ENCODE data around the gene SHISA8. TPM values are rescaled to one million over a fixed set of nuclear protein-coding genes. Genes with fewer than 3 reads are reported as not detected.

The SHISA8 gene
- total and polyA plus RNA-seq, 10 of the 15 experiments (the other 5 are each of a cell fraction or from before 2014, with no cell fraction given): 0.06 to 10.1 (median 0.25) TPM

- 71% methylated on average over 6 of the region's 6 CpGs for WGBS (ENCODE audit: insufficient coverage, insufficient replicate concordance, low lambda C conversion rate, missing lambda C conversion rate)
- Histone ChIP-seq H3K79me2 (ENCODE audit: control insufficient read depth, insufficient read depth, low read length) (no peaks in the 10 kb centered on the region; the same call in none of the 2 replicates), H3K36me3 (ENCODE audit: control insufficient read depth in 2 of 2, insufficient read depth in 2 of 2, low read length in 1 of 2) (peaks cover 44 to 76% of the 10 kb centered on the region in 2 experiments), H3K4me3 (no peak overlapping the region), H4K20me1 (ENCODE audit: control insufficient read depth, insufficient read depth) (no peaks in the 10 kb centered on the region; the same call in 1 of the 2 replicates), H3K27me3 (replicated peaks in 1 of 2; ENCODE audit: control insufficient read depth in 2 of 2, insufficient read depth in 2 of 2, low read length in 1 of 2) (no peaks in the 10 kb centered on the region), H3K4me2 (ENCODE audit: control insufficient read depth, insufficient read depth) (no peak overlapping the region), H3K9me3 (replicated peaks; ENCODE audit: control insufficient read depth, insufficient read depth, low read length) (no peaks in the 10 kb centered on the region), H2AFZ (ENCODE audit: control insufficient read depth, low read depth, low read length) (no peak overlapping the region), H3K9ac (ENCODE audit: control insufficient read depth, insufficient read depth, low read length) (no peak overlapping the region), H3K4me1 (ENCODE audit: control insufficient read depth, insufficient read depth, low read length) (peaks cover 20% of the 10 kb centered on the region), H3K27ac (ENCODE audit: control insufficient read depth, insufficient read depth) (no peak overlapping the region)
- RAD21 ChIA-PET (ENCODE audit: unreplicated experiment): interaction anchor here (0.8 kb wide), 1 partner anchor 27 kb away, joined by 3 read pairs; no protein-coding TSS in a partner anchor
- SMC1A ChIA-PET (ENCODE audit: uncharacterized antibody, unreplicated experiment): interaction anchor here (1.0 to 1.6 kb wide), 3 partner anchors 22 to 147 kb away, joined by 3 to 4 read pairs (median 3); no protein-coding TSS in a partner anchor
- BruUV-seq (replicated peaks): TSS peak; percentile 21
- no peak for FAIRE-seq
- TF ChIP-seq BCL11A (IDR thresholded peaks at IDR 0.05; ENCODE audit: low read depth, low read length) (no peak), SIX5 (IDR thresholded peaks at IDR 0.05; ENCODE audit: low read depth, low read length, severe bottlenecking) (no peak), USF1 (IDR thresholded peaks at IDR 0.05; ENCODE audit: borderline replicate concordance, extremely low read length, insufficient read depth, low read depth, low read length) (no peak), RELB (IDR thresholded peaks at IDR 0.05; ENCODE audit: low read depth) (no peak), SIN3A (IDR thresholded peaks at IDR 0.05; ENCODE audit: low read depth, low read length) (no peak), JUND (IDR thresholded peaks at IDR 0.05; ENCODE audit: low read depth, low read length) (no peak), ZNF217 (IDR thresholded peaks at IDR 0.05) (no peak), ZBTB11 (CRISPR knock-in tag; IDR thresholded peaks at IDR 0.05) (no peak), SMARCA5 (IDR thresholded peaks at IDR 0.05) (no peak), POLR2A (IDR thresholded peaks at IDR 0.05; ENCODE audit: low read depth, low read length) (no peak), USF2 (IDR thresholded peaks at IDR 0.05; ENCODE audit: borderline replicate concordance, low read depth, low read length) (no peak)
- in situ Hi-C loops (cut with MboI) (no loop called here), intact Hi-C loops (cut with micrococcal nuclease; ENCODE audit: unreplicated experiment) (no loop called here)
- no peak for ATAC-seq
- DNase-seq (ENCODE audit: low read depth, low spot score): no peak
- POLR2A ChIA-PET: interaction anchor here (1.4 kb wide), 1 partner anchor 23 kb away, joined by 6 read pairs; no protein-coding TSS in a partner anchor
- CTCF ChIA-PET: interaction anchor here (0.8 kb wide), 1 partner anchor 55 kb away, joined by 3 read pairs; no protein-coding TSS in a partner anchor
Observed at GRCh38 chr22:41885516-41885915, 29.4 kb downstream of the SHISA8 start.
